Neuron (in vitro differentiated cells): ENCODE data around the gene VAV2.
"Not testable (repeated sequence)": the region's sequence is repeated elsewhere in the genome, so short reads cannot be mapped to it uniquely, and the experiment has no call there.

ENCODE experiments used
- H2AFZ ChIP-seq: one replicate; pipeline ENCODE4 v1.6.1; 2013; ENCODE audit warnings: low read depth, mild to moderate bottlenecking, inconsistent platforms, low read length, moderate library complexity
- H3K27me3 ChIP-seq: one replicate; pipeline ENCODE4 v1.6.1; 2013; ENCODE audit warnings: low read length; ENCODE audit not compliant: insufficient read depth
- H3K36me3 ChIP-seq: one replicate; pipeline ENCODE4 v1.6.1; 2013; ENCODE audit warnings: low read length; ENCODE audit not compliant: insufficient read depth
- H3K4me1 ChIP-seq: one replicate; pipeline ENCODE4 v1.6.1; 2013; ENCODE audit warnings: low read length; ENCODE audit not compliant: insufficient read depth
- H3K4me3 ChIP-seq: 2 replicates; pipeline ENCODE4 v1.5.1; 2013; ENCODE audit warnings: mild to moderate bottlenecking, low read length, moderate library complexity
- H3K9me3 ChIP-seq: one replicate; pipeline ENCODE4 v1.6.1; 2013; ENCODE audit warnings: low read length

VAV2 gene

DNA sequence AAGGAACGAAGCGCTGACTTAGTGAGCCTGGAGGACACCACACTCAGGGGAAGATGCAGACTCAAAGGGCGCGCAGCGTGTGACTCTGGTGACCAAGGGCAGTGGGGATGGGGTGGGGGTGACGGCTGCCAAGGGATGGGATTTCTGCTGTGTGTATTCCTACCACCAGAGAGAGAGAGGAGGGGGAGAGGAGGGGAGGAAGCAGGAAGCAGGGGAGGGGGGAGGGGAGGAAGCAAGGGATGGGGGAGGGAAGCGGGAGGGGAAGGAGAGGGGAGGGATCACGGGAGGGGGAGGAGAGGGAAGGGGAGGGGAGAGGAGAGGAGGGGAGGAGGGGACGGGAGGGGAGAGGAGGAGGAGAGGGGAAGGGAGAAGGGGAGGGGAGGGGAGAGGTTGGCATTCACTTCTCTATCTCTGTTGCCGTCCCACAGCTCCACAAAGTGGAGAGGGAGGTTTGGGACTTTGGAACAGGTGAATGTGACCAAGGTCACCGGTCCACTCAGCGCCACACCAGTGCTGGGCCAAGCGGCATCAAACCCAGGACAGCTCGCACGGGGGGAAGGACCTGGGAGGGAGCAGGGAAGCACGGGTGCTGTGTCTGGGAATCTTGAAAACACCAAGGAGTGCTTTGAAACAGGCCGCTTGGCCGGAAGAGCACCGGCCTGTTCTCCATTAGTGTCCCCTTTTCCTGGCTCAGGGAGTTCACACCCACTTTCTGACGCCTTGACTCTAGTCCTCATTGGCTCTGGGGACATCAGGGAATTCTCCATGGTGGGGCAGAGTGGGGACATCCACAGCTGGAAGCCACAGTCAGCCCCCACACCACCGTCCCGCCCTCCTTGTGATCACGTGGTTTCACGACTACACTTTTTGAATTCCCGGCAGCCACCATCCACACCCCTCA lies 77.4 kb downstream of the VAV2 start:
- Histone ChIP-seq H3K4me1 (peaks cover 17% of the 10 kb centered on the region), H3K36me3 (peaks cover 3% of the 10 kb centered on the region), H3K4me3 (no peak overlapping the region), H2AFZ (no peak overlapping the region), H3K27me3 (no peaks in the 10 kb centered on the region), H3K9me3 (no peaks in the 10 kb centered on the region)

DNA sequence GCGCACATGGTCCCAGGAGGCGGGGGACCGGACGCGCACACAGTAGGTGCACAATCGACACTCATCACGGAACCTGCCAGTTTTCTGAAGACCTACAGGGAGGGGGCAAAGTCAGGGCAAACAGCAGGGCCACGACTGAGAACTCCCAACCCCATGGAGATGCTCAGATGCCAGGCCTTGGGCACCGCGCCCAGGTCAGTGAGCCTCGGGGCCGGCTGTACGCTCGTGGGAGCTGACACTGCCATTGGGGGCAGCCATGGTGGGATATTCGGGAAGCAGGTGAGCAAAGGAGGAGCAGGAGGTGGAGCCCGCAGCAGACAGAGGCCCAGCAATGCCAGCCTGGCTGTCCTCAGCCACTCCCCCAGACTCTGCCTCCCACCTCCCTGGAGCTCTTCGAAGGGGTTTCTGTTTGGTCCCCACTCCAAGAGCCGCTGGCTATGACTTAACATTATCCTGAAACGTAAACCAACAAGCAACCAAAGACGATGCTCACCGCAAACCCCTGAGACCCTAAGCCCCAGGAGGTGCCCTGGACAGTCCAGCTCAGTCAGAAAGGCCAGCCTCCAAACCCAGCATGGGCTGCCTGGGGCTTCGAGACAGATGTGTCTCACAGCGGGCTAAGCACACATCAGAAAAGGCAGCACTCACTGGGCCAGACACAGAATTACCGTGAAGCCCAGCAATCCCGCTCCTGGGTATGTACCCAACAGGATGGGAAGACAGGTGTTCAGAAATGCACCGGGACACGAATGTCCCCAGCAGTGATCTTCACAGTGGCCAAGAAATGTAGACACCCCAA lies 78.4 kb downstream of the VAV2 start:
- no peak overlapping the region for H2AFZ ChIP-seq
- H3K36me3 ChIP-seq, result peaks cover 3% of the 10 kb centered on the region
- no peaks in the 10 kb centered on the region for H3K27me3 ChIP-seq
- H3K9me3 ChIP-seq, result no peaks in the 10 kb centered on the region
- H3K4me3 ChIP-seq, result no peak overlapping the region
- H3K4me1 ChIP-seq, result peaks cover 17% of the 10 kb centered on the region

- Histone ChIP-seq H2AFZ (no peak overlapping the region), H3K9me3 (no peaks in the 10 kb centered on the region), H3K4me3 (no peak overlapping the region), H3K36me3 (peaks cover 3% of the 10 kb centered on the region), H3K27me3 (no peaks in the 10 kb centered on the region), H3K4me1 (no peaks in the 10 kb centered on the region)
Observed at GRCh38 chr9:133910855-133911514, 81.1 kb downstream of the VAV2 start.

- no peak overlapping the region for H2AFZ ChIP-seq
Observed at GRCh38 chr9:133906932-133907910, 84.9 kb downstream of the VAV2 start.

GRCh38 chr9:133906218-133906617 lies 85.9 kb downstream of the VAV2 start:
- Histone ChIP-seq H3K36me3 (no peaks in the 10 kb centered on the region), H3K9me3 (no peaks in the 10 kb centered on the region), H3K4me3 (no peak overlapping the region), H2AFZ (no peak overlapping the region), H3K27me3 (no peaks in the 10 kb centered on the region), H3K4me1 (no peaks in the 10 kb centered on the region)

More at GRCh38 chr9:133906932-133907910, 84.9 kb downstream of the VAV2 start:
- no peak overlapping the region for H3K4me3 ChIP-seq
- H3K9me3 ChIP-seq, result no peaks in the 10 kb centered on the region
- H3K36me3 ChIP-seq, result no peaks in the 10 kb centered on the region
- H3K27me3 ChIP-seq, result no peaks in the 10 kb centered on the region
- no peaks in the 10 kb centered on the region for H3K4me1 ChIP-seq

GRCh38 chr9:133905493-133905892 lies 86.6 kb downstream of the VAV2 start:
- H2AFZ ChIP-seq, result no peak overlapping the region
- no peaks in the 10 kb centered on the region for H3K36me3 ChIP-seq
- no peaks in the 10 kb centered on the region for H3K4me1 ChIP-seq
- no peaks in the 10 kb centered on the region for H3K9me3 ChIP-seq
- no peaks in the 10 kb centered on the region for H3K27me3 ChIP-seq
- no peak overlapping the region for H3K4me3 ChIP-seq

GRCh38 chr9:133904346-133905090 lies 87.6 kb downstream of the VAV2 start:
- no peaks in the 10 kb centered on the region for H3K4me1 ChIP-seq
- no peak overlapping the region for H3K4me3 ChIP-seq
- no peaks in the 10 kb centered on the region for H3K36me3 ChIP-seq
- no peaks in the 10 kb centered on the region for H3K9me3 ChIP-seq
- H2AFZ ChIP-seq, result no peak overlapping the region
- H3K27me3 ChIP-seq, result no peaks in the 10 kb centered on the region

DNA sequence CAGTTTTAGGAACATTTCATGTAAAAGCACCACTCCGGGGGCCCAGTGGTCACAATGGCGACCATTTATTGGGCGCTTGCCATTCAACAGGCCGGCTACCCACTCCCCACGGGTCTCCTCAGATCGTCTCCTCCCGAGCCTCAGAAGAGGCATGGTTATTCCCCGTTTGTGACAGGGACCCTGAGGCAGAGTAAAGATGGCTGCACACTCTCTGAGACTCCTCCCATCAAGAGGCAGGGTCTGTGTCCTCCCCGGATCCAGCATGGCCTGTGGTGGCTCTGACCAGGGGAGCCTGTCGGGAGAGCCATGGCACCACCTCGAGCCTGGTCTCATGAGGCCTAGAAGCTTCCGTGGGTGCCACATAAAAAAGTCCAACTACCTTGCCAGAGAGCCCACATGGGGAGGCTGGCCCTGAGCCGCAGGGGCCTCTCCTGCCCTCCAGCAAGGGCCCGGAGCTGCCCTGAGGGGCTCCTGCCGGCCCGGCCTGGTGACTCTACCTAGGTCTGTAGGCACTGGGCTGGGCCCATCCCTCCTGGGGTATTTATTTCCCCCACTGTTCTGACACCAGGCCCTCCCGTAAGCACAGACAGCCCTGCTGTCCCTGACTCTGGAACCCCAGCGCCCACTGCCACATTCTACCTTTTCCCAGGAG lies 90.8 kb downstream of the VAV2 start:
- Histone ChIP-seq H3K4me1 (no peaks in the 10 kb centered on the region), H3K27me3 (no peaks in the 10 kb centered on the region), H2AFZ (no peak overlapping the region), H3K4me3 (no peak overlapping the region), H3K9me3 (peaks cover 1% of the 10 kb centered on the region), H3K36me3 (no peaks in the 10 kb centered on the region)

GRCh38 chr9:133897675-133898074 lies 94.4 kb downstream of the VAV2 start:
- H2AFZ ChIP-seq, result no peak overlapping the region
- H3K4me1 ChIP-seq, result peaks cover 4% of the 10 kb centered on the region
- no peak overlapping the region for H3K4me3 ChIP-seq
- H3K36me3 ChIP-seq, result peaks cover 9% of the 10 kb centered on the region
- H3K9me3 ChIP-seq, result peaks cover 5% of the 10 kb centered on the region
- no peaks in the 10 kb centered on the region for H3K27me3 ChIP-seq

GRCh38 chr9:133896007-133896406 lies 96.1 kb downstream of the VAV2 start:
- not testable (repeated sequence) for H3K27me3 ChIP-seq, H3K4me1 ChIP-seq, H3K9me3 ChIP-seq, H3K36me3 ChIP-seq, H2AFZ ChIP-seq, H3K4me3 ChIP-seq

- Histone ChIP-seq H3K27me3 (no peaks in the 10 kb centered on the region), H3K9me3 (peaks cover 5% of the 10 kb centered on the region), H3K4me3 (no peak overlapping the region)
Observed at GRCh38 chr9:133895335-133895734, 96.8 kb downstream of the VAV2 start.

More at GRCh38 chr9:133895335-133895734, 96.8 kb downstream of the VAV2 start:
- Histone ChIP-seq H3K36me3 (peaks cover 9% of the 10 kb centered on the region), H2AFZ (no peak overlapping the region), H3K4me1 (peaks cover 6% of the 10 kb centered on the region)
